Stimulated activated CD4-positive, alpha-beta T cell treated with anti-CD3 and anti-CD28 coated beads, Interleukin-12 subunit alpha, Interleukin-12 subunit beta, amount 100 ng/mL, for 24 hours (primary cell): ENCODE measurements around the gene ENTPD2.
"Not testable (repeated sequence)": the region's sequence is repeated elsewhere in the genome, so short reads cannot be mapped to it uniquely, and the experiment has no call there.

Source experiments
- DNase-seq, 2 experiments: peaks; one replicate each; pipeline ENCODE4 v3.0.0-alpha.2; 2020; ENCODE audit warnings: low read depth in 2 of 2

ENTPD2 gene

GRCh38 chr9:137015976-137016375, 37.9 kb downstream of the ENTPD2 start:
- DNase-seq: no peak

DNA sequence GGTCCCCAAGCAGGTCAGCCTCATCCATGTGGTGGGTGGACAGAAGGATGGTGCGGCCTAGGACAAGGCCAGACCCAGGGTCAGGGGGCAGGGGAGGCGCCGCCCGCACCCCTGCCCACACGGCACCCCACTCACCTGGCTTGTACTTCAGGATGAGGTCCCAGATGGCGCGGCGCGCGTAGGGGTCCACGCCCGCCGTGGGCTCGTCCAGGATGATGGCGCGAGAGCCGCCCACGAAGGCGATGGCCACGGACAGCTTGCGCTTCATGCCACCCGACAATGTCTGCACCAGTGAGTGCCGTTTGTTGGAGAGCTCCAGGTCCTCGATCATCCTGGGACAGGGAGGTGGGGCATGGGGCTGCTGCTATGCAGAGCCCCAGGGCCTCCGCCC, 38.3 kb downstream of the ENTPD2 start:
- no peak for DNase-seq

DNA sequence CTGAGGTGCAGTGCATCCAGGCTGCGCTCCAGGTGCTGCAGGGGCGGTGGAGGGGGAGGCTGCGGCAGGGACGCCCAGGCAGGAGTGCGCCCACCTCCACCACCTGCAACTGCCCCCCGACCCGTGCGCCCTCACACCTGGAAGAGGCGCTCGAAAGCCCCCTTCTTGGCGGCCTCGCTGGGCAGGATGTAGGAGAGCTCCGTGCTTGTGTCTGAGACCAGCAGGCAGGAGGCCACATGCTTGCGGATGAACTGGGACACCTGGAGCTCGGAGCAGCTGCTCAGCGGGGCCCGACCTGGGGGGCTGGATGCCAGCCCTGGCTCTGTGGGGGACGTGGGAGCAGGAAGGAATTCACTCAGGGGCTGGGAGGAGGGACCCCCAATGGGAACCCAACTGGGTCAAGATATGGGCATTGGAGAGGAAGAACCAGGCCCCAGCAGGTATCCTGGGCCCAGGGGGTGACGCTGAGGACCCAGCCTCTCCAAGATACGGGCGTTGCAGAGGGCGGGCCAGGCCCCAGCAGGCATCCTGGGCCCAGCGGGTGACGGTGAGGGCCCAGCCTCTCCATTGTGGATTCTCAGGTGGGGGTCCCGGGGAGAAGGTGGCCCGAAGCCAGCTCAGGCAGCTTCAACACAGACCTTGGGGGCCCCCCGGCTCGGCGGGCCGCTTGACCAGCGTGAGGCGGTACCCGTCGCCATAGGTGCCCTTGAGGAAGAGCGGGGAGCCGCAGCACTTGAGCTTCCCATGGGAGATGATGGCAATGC, 38.9 kb downstream of the ENTPD2 start:
- no peak for DNase-seq

- DNase-seq: no peak
These were observed 39.7 kb downstream of the ENTPD2 start for GRCh38 chr9:137014166-137014565.

DNA sequence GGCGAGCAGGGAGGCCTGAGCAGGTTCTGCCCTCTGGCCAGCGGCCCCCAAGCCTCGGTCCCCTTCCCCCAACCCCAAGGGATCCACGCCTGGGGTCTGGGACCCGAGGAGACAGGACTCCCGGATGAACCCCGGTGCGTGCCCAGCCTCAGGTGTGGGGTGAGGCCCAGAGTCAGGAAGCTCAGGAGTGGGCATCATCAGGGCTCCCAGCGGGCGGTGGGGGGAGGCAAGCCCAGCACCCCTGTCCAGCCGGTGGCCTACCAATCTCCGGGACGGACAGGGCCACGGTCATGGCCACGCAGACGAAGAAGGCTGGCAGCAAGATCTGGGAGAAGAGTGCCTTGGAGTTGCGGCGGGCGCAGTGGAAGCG, 40.3 kb downstream of the ENTPD2 start:
- DNase-seq: no peak

DNA sequence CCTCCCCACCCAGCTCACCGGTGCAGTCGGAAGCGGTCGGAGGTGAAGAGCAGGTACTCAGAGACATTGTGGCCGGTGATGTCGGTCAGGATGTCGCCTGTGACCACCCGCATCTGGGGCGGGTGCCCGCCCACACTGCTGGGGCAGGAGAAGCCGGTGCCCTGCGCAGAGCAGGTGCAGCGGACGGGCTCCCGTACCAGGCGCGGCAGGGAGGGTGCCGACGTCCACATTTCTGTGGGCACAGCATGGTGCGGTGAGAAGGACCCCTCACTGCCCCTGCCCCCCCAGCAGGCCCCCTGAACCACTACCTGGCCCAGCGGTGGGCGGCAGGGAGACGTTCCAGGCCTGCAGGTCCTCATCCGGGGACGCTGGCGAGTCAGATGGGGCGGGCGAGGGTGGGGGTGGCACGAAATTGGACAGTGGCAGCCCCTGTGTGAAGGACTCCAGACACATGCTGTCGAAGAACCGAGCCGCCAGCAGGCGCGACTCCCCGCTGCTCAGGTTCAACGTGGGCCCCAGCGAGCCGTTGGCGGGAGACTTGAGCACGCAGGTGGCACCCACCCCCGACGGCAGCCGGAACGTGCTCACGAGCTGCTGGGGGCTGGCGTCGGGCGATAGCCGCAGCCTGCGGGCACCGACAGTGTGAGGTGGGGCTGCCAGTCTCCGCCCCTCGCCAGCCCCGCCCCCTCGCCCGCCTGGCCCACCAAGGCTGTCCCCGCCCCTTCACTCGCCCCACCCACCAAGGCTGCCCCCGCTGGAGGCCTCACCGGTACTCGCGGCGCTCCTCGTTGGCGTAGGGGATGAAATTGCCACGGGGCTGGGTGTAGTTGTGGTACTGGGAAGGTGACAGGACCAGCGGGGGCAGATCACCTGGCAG, 40.9 kb downstream of the ENTPD2 start:
- DNase-seq: no peak

DNA sequence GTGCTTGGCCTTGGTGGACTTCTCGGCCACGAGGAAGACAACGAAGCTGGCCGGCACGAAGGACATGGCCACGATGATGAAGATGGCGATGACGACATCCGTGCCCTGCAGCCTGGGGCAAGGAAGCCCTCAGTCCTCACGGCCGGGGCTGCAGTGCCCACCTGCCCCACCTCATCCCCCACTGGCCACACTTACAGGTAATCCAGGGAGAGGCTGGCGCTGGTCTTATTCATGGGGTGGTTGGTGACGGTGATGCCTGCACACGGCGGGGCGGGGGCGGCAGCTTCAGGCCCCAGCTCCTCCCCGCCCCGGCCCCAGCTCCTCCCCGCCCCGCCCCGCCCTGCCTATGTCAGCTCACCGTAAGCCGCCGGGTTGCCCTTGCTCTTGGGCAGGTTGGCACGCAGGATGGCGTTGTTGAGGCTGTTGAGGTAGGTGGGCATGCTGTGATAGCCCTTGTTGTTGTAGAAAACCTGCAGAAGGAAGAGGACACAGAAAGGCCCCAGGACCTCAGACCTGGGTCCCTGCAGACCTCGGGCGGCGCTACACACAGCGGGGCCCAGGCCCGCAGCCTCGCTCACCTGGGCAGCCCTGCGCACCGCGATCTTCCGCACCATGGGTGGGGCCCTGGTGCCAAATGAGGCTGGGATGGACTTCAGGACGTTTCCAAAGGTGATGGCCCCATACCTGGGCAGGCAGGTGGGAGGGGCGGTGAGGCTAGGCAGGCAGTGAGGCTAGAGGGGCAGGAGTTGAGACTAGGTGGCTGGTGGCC, 41.8 kb downstream of the ENTPD2 start:
- DNase-seq: no peak

GRCh38 chr9:137011156-137011555, 42.7 kb downstream of the ENTPD2 start:
- no peak for DNase-seq

DNA sequence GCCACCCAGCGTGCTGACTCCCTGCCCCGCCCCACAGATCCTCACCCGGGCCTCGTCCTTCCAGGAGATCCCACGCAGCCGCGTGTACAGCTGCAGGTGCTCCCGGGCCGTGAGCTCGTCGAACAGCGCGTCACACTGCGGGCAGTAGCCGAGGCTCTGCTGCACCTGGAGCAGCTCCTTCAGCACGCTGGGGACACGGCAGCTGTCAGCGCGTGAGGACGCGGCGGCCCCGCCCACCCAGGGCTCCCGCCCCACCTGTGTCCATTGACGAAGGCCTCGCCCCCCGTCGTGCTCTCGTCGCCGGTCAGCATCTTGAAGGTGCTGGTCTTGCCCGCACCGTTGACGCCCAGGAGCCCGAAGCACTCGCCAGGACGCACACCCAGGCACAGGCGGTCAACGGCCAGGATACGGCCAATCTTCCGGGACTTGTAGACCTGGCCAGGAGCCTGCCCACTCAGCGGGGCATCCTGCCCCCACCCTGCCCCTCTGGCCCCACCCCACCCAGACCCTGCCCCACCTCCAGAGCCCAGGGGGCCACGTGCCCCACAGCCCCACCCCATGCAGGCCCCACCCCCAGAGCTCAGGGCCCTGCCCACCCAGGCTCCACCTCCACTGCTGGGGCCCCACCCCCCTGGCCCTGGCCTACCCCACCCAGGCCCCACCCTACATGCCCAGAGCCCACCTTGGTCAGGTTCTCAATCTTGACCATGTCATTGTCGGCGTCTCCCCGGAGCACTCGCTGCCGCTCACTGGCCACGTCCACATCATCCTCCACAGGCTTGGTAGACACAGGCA, 43.7 kb downstream of the ENTPD2 start:
- no peak for DNase-seq

GRCh38 chr9:137009217-137009616, 44.6 kb downstream of the ENTPD2 start:
- DNase-seq: no peak

- no peak for DNase-seq
These were observed 45.5 kb downstream of the ENTPD2 start for GRCh38 chr9:137008312-137008711.

- no peak for DNase-seq
These were observed 46.0 kb downstream of the ENTPD2 start for GRCh38 chr9:137007816-137008270.

- no peak for DNase-seq
These were observed 46.6 kb downstream of the ENTPD2 start for GRCh38 chr9:137007108-137007815.

DNA sequence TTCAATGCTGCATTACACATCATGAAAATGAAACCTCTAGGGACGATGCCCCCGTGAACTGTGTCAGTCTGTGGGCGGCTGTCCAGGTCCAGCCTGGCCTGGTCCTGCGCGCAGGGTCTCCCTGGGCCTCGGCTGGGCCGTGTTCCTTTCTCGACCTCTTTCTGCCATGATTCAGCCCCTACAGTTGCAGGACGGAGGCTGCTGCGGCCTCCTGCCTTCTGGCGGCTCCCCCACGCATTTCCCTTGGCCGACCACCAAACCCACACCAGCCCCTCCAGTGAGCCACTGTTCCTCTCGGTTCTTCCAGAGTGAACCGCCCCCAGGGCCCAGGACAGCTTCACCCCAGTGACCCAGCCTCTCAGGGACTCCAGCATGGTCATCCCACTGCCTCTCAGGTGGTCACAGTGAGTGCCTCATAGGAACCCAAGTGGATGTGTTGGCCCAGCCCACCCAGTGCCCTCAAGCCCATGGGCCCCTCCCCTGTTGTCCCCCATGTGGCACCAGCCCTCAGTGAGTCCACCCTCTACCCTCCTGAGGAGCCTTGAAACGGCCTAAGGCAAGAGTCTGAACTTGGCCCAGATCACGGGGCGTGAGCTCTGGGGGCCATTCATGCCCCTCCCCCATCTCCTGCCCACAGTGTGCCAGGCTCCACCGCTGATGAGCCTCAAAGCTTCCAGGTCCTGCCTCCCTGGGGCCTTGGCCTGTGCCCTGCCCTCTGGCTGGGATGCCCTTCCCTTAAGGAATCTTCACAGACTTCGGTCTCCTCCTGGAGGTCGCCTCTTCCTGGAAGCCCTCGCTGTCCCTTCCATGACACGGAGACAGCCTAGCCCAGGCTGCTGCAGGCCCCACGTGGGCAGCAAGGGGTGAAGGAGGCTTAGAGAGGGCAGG, 47.5 kb downstream of the ENTPD2 start:
- no peak for DNase-seq

GRCh38 chr9:137004285-137004684, 49.6 kb downstream of the ENTPD2 start:
- DNase-seq: not testable (repeated sequence)

DNA sequence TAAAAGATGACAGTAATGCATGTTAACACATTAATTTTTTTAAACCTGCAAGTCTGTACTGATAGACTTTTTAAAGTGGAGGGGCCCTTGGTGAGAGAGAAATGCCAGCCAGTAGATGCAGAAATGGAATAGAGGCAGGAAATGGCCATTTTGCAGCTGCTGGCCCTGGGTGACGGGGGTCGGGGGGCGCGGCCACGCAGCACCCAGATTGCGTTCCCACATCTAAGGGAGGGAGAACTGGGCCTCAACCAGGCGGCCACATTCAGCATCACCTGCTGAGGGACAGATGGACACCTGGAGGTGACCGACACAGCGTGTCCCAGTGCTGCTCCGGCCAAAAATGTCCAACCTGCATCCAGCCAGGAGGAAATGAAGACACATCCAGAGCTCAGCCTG, 51.2 kb downstream of the ENTPD2 start:
- DNase-seq: no peak

GRCh38 chr9:137001857-137002645, 51.8 kb downstream of the ENTPD2 start:
- no peak for DNase-seq

DNA sequence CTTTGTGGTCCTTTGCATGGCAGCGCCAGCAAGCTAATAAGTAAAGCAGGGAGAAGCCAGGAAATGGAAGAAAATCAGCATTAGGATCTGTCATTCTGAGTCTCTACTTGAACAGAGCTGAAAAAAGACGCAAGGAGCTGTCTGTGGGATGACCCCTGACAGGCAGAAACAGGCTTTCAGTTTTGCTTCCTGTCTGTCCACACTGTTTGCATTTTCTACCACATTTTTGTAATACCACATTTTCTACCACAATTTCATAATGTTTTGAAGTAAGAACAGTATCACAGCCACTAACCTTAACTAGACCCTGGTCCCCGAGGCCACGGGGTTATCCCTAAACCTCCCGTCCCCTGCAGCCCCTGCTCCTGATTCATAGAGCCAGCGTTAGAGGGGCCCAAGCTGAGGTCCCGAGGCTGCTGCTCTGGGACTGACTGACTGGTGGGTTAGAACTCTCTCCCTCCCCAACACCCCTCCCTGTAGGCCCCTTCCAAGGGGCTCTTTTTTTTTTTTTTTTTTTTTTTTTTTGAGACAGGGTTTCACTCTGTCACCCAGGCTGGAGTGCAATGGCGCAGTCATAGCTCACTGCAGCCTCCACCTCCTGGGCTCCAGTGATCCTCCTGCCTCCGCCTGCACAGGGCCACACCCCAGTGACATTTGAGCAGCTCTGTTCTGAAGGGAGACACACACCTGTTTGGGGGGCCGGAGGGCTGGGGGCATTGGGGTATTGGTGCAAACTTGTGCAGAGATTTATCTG, 53.5 kb downstream of the ENTPD2 start:
- DNase-seq: no peak
